ENCODE results near the gene GREB1. TPM values are rescaled to one million over a fixed set of nuclear protein-coding genes. Genes with fewer than 3 reads are reported as not detected.

The GREB1 gene
- total and polyA plus RNA-seq, 2 experiments from 2014 or later: 12.0 to 35.0 TPM

GRCh38 chr2:11646530-11646929 lies 112.7 kb downstream of the GREB1 start (continued):
- TF ChIP-seq ZNF331 (CRISPR knock-in tag; IDR thresholded peaks at IDR 0.05; ENCODE audit: low read depth) (no peak), POLR2AphosphoS5 (IDR thresholded peaks at IDR 0.05; ENCODE audit: low read depth) (no peak), EZH2 (IDR thresholded peaks at IDR 0.05; ENCODE audit: low read depth, unreplicated experiment) (no peak), CREB1 (CRISPR knock-in tag; IDR thresholded peaks at IDR 0.05; ENCODE audit: low read depth) (no peak), REST (IDR thresholded peaks at IDR 0.05; ENCODE audit: unreplicated experiment) (no peak), STAT1 (IDR thresholded peaks at IDR 0.05; ENCODE audit: unreplicated experiment) (no peak), JUNB (IDR thresholded peaks at IDR 0.05; ENCODE audit: unreplicated experiment) (no peak), EZH2phosphoT487 (IDR thresholded peaks at IDR 0.05; ENCODE audit: unreplicated experiment) (no peak), NANOG (IDR thresholded peaks at IDR 0.05; ENCODE audit: borderline replicate concordance) (no peak)

GRCh38 chr2:11647834-11648600 lies 114.2 kb downstream of the GREB1 start:
- ATAC-seq: peak; percentile 59

More at GRCh38 chr2:11647834-11648600, 114.2 kb downstream of the GREB1 start:
- Mint-ChIP-seq H3K9me3 (no peaks in the 10 kb centered on the region), H3K27ac (no peak overlapping the region), H3K27me3 (ENCODE audit: insufficient read depth, low read depth, poor library complexity) (no peaks in the 10 kb centered on the region), H3K4me3 (no peak overlapping the region), H3K36me3 (ENCODE audit: low read depth) (peaks cover 9% of the 10 kb centered on the region; the same call in 2 of the 3 replicates), H3K4me1 (peaks cover 3% of the 10 kb centered on the region; the same call in 1 of the 3 replicates)
- Histone ChIP-seq H3K4me3 (no peak overlapping the region), H3K27ac (ENCODE audit: low read depth) (no peak overlapping the region), H3K4me1 (ENCODE audit: insufficient read depth) (no peaks in the 10 kb centered on the region), H3K36me3 (ENCODE audit: insufficient read depth) (no peaks in the 10 kb centered on the region), H4K20me1 (replicated peaks; ENCODE audit: insufficient read depth) (no peaks in the 10 kb centered on the region), H3K9me2 (ENCODE audit: insufficient read depth) (no peaks in the 10 kb centered on the region), H3K79me2 (replicated peaks; ENCODE audit: insufficient read depth) (no peaks in the 10 kb centered on the region), H3K4me2 (no peak overlapping the region), H3K27me3 (ENCODE audit: insufficient read depth) (no peaks in the 10 kb centered on the region), H2AFZ (no peak overlapping the region), H3F3A (replicated peaks; ENCODE audit: low read depth) (no peaks in the 10 kb centered on the region)
- peak; percentile 47 for DNase-seq (ENCODE audit: low spot score)
- TF ChIP-seq CTCF (conservative IDR thresholded peaks at IDR 0.05; ENCODE audit: low read depth in 2 of 2) (peak; percentile 54 to 63), NANOG (IDR thresholded peaks at IDR 0.05; ENCODE audit: borderline replicate concordance) (no peak)
